GM23248 (cell line): ENCODE measurements around the gene CHST14. TPM values are rescaled to one million over a fixed set of nuclear protein-coding genes. Genes with fewer than 3 reads are reported as not detected.

Source experiments
- DNase-seq: peaks from one replicate; pipeline ENCODE4 v3.0.0-alpha.2; 2015
- H2AFZ ChIP-seq: fragments of 200-600 bp; sonication (generic); 2 replicates; pipeline ENCODE4 v1.6.1; 2016; ENCODE audit warnings: antibody characterized with exemption
- H3F3A ChIP-seq: fragments of 200-600 bp; sonication (generic); 2 replicates; pipeline ENCODE4 v1.6.1; 2016; ENCODE audit warnings: mild to moderate bottlenecking, antibody characterized with exemption, mixed run types; ENCODE audit not compliant: insufficient read depth
- H3K27ac ChIP-seq: fragments of 200-600 bp; sonication (generic); 2 replicates; pipeline ENCODE4 v1.5.1; 2016; ENCODE audit warnings: mild to moderate bottlenecking
- H3K27me3 ChIP-seq: fragments of 200-600 bp; sonication (generic); replicated peaks from 2 replicates; pipeline ENCODE4 v1.6.1; 2016; ENCODE audit warnings: mild to moderate bottlenecking; ENCODE audit not compliant: insufficient read depth
- H3K36me3 ChIP-seq: fragments of 200-600 bp; sonication (generic); 2 replicates; pipeline ENCODE4 v1.6.1; 2016; ENCODE audit warnings: low read depth, mild to moderate bottlenecking
- H3K4me1 ChIP-seq: fragments of 200-600 bp; sonication (generic); 2 replicates; pipeline ENCODE4 v1.6.1; 2016; ENCODE audit warnings: mild to moderate bottlenecking; ENCODE audit not compliant: insufficient read depth
- H3K4me2 ChIP-seq: fragments of 200-600 bp; sonication (generic); one replicate; pipeline ENCODE4 v1.6.1; 2016; ENCODE audit warnings: mild to moderate bottlenecking; ENCODE audit not compliant: unreplicated experiment
- H3K4me3 ChIP-seq: fragments of 200-600 bp; sonication (generic); 2 replicates; pipeline ENCODE4 v1.5.1; 2016; ENCODE audit warnings: mild to moderate bottlenecking
- H3K79me2 ChIP-seq: fragments of 200-600 bp; sonication (generic); 2 replicates; pipeline ENCODE4 v1.6.1; 2016; ENCODE audit warnings: mild to moderate bottlenecking; ENCODE audit not compliant: insufficient read depth
- H3K9ac ChIP-seq: fragments of 200-600 bp; sonication (generic); 2 replicates; pipeline ENCODE4 v1.6.1; 2016; ENCODE audit warnings: mild to moderate bottlenecking
- H3K9me2 ChIP-seq: fragments of 200-600 bp; sonication (generic); 2 replicates; pipeline ENCODE4 v1.6.1; 2016; ENCODE audit warnings: mixed run types, mild to moderate bottlenecking, moderate library complexity; ENCODE audit not compliant: insufficient read depth
- H3K9me3 ChIP-seq: fragments of 200-600 bp; sonication (generic); one replicate; pipeline ENCODE4 v1.6.1; 2017; ENCODE audit warnings: low read depth
- H4K20me1 ChIP-seq: fragments of 200-600 bp; sonication (generic); 2 replicates; pipeline ENCODE4 v1.6.0; 2016; ENCODE audit not compliant: insufficient read depth
- EZH2 ChIP-seq: fragments of 200-600 bp; sonication (generic); IDR thresholded peaks from 2 replicates; pipeline ENCODE4 v1.6.1; 2018; ENCODE audit warnings: antibody characterized with exemption, mild to moderate bottlenecking; ENCODE audit not compliant: insufficient read depth, poor library complexity, severe bottlenecking
- EZH2phosphoT487 ChIP-seq: fragments of 200-600 bp; sonication (generic); IDR thresholded peaks from 2 replicates; pipeline ENCODE4 v1.6.1; 2018; ENCODE audit warnings: antibody characterized with exemption, moderate library complexity, mild to moderate bottlenecking, low read depth; ENCODE audit not compliant: insufficient read depth
- WGBS, 2 experiments: methylation state at CpG; one replicate each; pipeline ENCODE4 v1.1.6; 2015 to 2017; ENCODE audit warnings: low lambda C conversion rate in 2 of 2, low coverage in 1 of 2; ENCODE audit errors: missing lambda C conversion rate in 2 of 2; 5-methylcytosine and 5-hydroxymethylcytosine counted together
- in situ Hi-C: fragments of 300-500 bp; cut with MboI; formaldehyde crosslinking; loops from 2 replicates; pipeline ENCODE4 v1.15.0; 2020
- polyA plus RNA-seq: library from polyadenylated mRNA; unstranded; fragments of >200 nt; fragmentation: Nextera tagmentation; extraction: Ambion mirVana; gene quantifications from 2 replicates; pipeline ENCODE4 v1.2.1, GENCODE V29; 2016
- total RNA-seq: library from RNA; depleted of rRNA; stranded (reverse); fragments of >200 nt; shearing (Covaris generic); gene quantifications from 2 replicates; pipeline ENCODE4 v1.2.3, GENCODE V29; 2014

CHST14 gene
- total and polyA plus RNA-seq, 2 experiments from 2014 or later: 18.7 to 26.6 TPM

- peak overlapping the region; percentile 81 for H3K9ac ChIP-seq
- WGBS, 2 experiments: 12 to 14% methylated on average over 6 to 15 of the region's 16 CpGs
- no peak for DNase-seq
- no peaks in the 10 kb centered on the region for H4K20me1 ChIP-seq
- H2AFZ ChIP-seq: peak overlapping the region; percentile 73
- H3K4me1 ChIP-seq: 0 out of 2 replicates have a peak, but pooled peaks cover 4% of the 10 kb centered on the region
- peaks cover 20% of the 10 kb centered on the region; the same call in 1 of the 2 replicates for H3F3A ChIP-seq
- H3K9me2 ChIP-seq: no peaks in the 10 kb centered on the region
- H3K27ac ChIP-seq: no peak overlapping the region
- H3K79me2 ChIP-seq: no peaks in the 10 kb centered on the region
- TF ChIP-seq EZH2phosphoT487 (no peak), EZH2 (no peak)
- H3K9me3 ChIP-seq: no peaks in the 10 kb centered on the region
- in situ Hi-C loops: no loop called here
- H3K4me2 ChIP-seq: peak overlapping the region; percentile 72
- no peaks in the 10 kb centered on the region for H3K36me3 ChIP-seq
- no peaks in the 10 kb centered on the region for H3K27me3 ChIP-seq
- H3K4me3 ChIP-seq: peak overlapping the region; percentile 77
Measured at GRCh38 chr15:40471808-40472150, 995 bp downstream of the CHST14 start.

- H3F3A ChIP-seq: peaks cover 20% of the 10 kb centered on the region; the same call in 1 of the 2 replicates
- no peak overlapping the region for H2AFZ ChIP-seq
- 0 out of 2 replicates have a peak, but pooled peaks cover 4% of the 10 kb centered on the region for H3K4me1 ChIP-seq
- H3K9me3 ChIP-seq: no peaks in the 10 kb centered on the region
- H3K4me3 ChIP-seq: peak overlapping the region; percentile 77
- no peaks in the 10 kb centered on the region for H3K36me3 ChIP-seq
- TF ChIP-seq EZH2phosphoT487: no peak
- no peak for DNase-seq
- H3K79me2 ChIP-seq: no peaks in the 10 kb centered on the region
- no peak overlapping the region for H3K9ac ChIP-seq
- in situ Hi-C loops: no loop called here
- no peaks in the 10 kb centered on the region for H3K9me2 ChIP-seq
- H3K27ac ChIP-seq: no peak overlapping the region
- H3K27me3 ChIP-seq: no peaks in the 10 kb centered on the region
- H4K20me1 ChIP-seq: no peaks in the 10 kb centered on the region
- H3K4me2 ChIP-seq: peak overlapping the region; percentile 72
- 83 to 85% methylated on average over 8 to 9 of the region's 9 CpGs for WGBS, 2 experiments
Measured at GRCh38 chr15:40472171-40472727, 1.5 kb downstream of the CHST14 start.

GRCh38 chr15:40474581-40474980 is 3.8 kb downstream of the CHST14 start:
- Histone ChIP-seq H3F3A (peaks cover 6% of the 10 kb centered on the region; the same call in 1 of the 2 replicates), H3K4me1 (0 out of 2 replicates have a peak, but pooled peaks cover 4% of the 10 kb centered on the region), H2AFZ (no peak overlapping the region), H3K79me2 (no peaks in the 10 kb centered on the region), H3K9me2 (no peaks in the 10 kb centered on the region), H3K27me3 (no peaks in the 10 kb centered on the region), H3K9ac (no peak overlapping the region), H3K9me3 (no peaks in the 10 kb centered on the region), H4K20me1 (no peaks in the 10 kb centered on the region), H3K27ac (no peak overlapping the region), H3K36me3 (no peaks in the 10 kb centered on the region), H3K4me2 (no peak overlapping the region), H3K4me3 (no peak overlapping the region)
- in situ Hi-C loops: no loop called here
- no peak for TF ChIP-seq EZH2phosphoT487
- no peak for TF ChIP-seq EZH2
- 54 to 56% methylated on average over 8 of the region's 8 CpGs for WGBS, 2 experiments
- no peak for DNase-seq

- no peak overlapping the region for H3K4me2 ChIP-seq
- no peaks in the 10 kb centered on the region for H3K4me1 ChIP-seq
- H4K20me1 ChIP-seq: no peaks in the 10 kb centered on the region
- H2AFZ ChIP-seq: no peak overlapping the region
- H3K79me2 ChIP-seq: no peaks in the 10 kb centered on the region
- no peaks in the 10 kb centered on the region for H3K36me3 ChIP-seq
- H3F3A ChIP-seq: no peaks in the 10 kb centered on the region
- no peak overlapping the region for H3K4me3 ChIP-seq
- no peak overlapping the region for H3K27ac ChIP-seq
- TF ChIP-seq EZH2phosphoT487: no peak
- TF ChIP-seq EZH2: no peak
- no peak overlapping the region for H3K9ac ChIP-seq
- no peaks in the 10 kb centered on the region for H3K9me2 ChIP-seq
- H3K9me3 ChIP-seq: no peaks in the 10 kb centered on the region
- WGBS, 2 experiments: 33 to 40% methylated on average over 5 of the region's 5 CpGs
- no peak for DNase-seq
- in situ Hi-C loops: no loop called here
- no peaks in the 10 kb centered on the region for H3K27me3 ChIP-seq
Measured at GRCh38 chr15:40477642-40478327, 7.0 kb downstream of the CHST14 start.

- H3K36me3 ChIP-seq: no peaks in the 10 kb centered on the region
- no peaks in the 10 kb centered on the region for H3K27me3 ChIP-seq
- no peaks in the 10 kb centered on the region for H3K9me2 ChIP-seq
- H3K79me2 ChIP-seq: no peaks in the 10 kb centered on the region
- TF ChIP-seq EZH2phosphoT487 (no peak), EZH2 (no peak)
- no peak overlapping the region for H3K9ac ChIP-seq
- H4K20me1 ChIP-seq: no peaks in the 10 kb centered on the region
- H3K27ac ChIP-seq: no peak overlapping the region
- H3K4me3 ChIP-seq: no peak overlapping the region
- H3K4me1 ChIP-seq: no peaks in the 10 kb centered on the region
- H3F3A ChIP-seq: no peaks in the 10 kb centered on the region
- no peak for DNase-seq
- in situ Hi-C loops: no loop called here
- H2AFZ ChIP-seq: no peak overlapping the region
- no peaks in the 10 kb centered on the region for H3K9me3 ChIP-seq
- H3K4me2 ChIP-seq: no peak overlapping the region
Measured at GRCh38 chr15:40479024-40479423, 8.2 kb downstream of the CHST14 start.
